ENCODE measurements around the gene ASB12.

Gene ASB12

DNA sequence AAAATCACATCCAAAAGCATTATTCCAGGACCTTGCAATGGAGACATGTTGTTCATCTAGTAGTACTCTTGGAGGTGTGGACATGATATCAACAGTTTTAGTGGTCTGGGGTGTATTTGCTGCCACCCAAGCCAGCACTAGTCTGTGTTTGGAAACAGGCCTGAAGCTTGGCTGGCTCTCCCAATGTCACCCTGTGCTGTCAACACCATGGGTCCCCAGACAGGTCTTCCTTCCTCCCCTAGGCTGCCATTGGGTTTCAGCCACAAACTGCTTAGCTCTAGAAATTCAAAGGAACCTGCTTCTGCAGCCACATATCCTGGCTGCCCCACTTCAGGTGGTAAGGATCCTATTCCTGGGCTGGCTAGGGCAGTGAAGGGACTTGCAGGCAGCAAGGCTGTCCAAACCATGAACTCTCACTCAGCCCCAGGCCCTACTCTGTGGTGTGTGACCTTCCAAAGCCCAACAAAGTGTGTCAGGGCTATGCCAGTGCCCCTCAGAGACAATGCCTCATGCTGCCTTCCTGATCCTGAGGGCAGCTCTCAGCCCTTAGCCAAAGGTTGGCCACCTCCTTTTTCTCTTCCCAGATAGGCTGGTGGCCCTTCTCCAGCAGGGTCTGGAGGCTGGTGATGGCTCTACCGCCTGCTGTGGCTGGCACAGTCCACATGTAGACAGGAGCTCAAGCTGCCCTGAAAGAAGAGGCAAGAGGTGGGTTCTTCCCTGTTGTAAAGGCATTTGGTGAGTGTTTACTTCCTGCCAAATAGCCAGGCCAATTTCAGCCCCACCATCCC lies 43.2 kb downstream of the ASB12 start:
- DNase-seq (ENCODE audit: low read depth, low spot score): no peak
- no peaks in the 10 kb centered on the region for H3K27me3 ChIP-seq (ENCODE audit: insufficient read depth, insufficient read length)
- no peaks in the 10 kb centered on the region for H3K4me1 ChIP-seq (ENCODE audit: insufficient read depth, insufficient read length)
- no peak overlapping the region for H3K9ac ChIP-seq (ENCODE audit: insufficient read length, low read depth)
- no peak overlapping the region for H3K4me3 ChIP-seq (ENCODE audit: insufficient read length, low read depth)
- no peak for TF ChIP-seq ZNF274 (IDR thresholded peaks at IDR 0.05; ENCODE audit: low read depth, low read length)
- TF ChIP-seq SUZ12 (IDR thresholded peaks at IDR 0.05; ENCODE audit: extremely low read depth, insufficient read depth, insufficient read length): no peak
- no peak for TF ChIP-seq YY1 (IDR thresholded peaks at IDR 0.05; ENCODE audit: insufficient read depth, insufficient read length)
- H3K36me3 ChIP-seq (ENCODE audit: insufficient read depth, insufficient read length, low read length): peaks cover 40% of the 10 kb centered on the region
- H3K9me3 ChIP-seq (ENCODE audit: insufficient read depth, low read length): no peaks in the 10 kb centered on the region

- H3K9me3 ChIP-seq (ENCODE audit: insufficient read depth, low read length): no peaks in the 10 kb centered on the region
- H3K4me3 ChIP-seq (ENCODE audit: insufficient read length, low read depth): no peak overlapping the region
- H3K4me1 ChIP-seq (ENCODE audit: insufficient read depth, insufficient read length): no peaks in the 10 kb centered on the region
- H3K9ac ChIP-seq (ENCODE audit: insufficient read length, low read depth): no peak overlapping the region
- TF ChIP-seq ZNF274 (IDR thresholded peaks at IDR 0.05; ENCODE audit: low read depth, low read length) (no peak), YY1 (IDR thresholded peaks at IDR 0.05; ENCODE audit: insufficient read depth, insufficient read length) (no peak), SUZ12 (IDR thresholded peaks at IDR 0.05; ENCODE audit: extremely low read depth, insufficient read depth, insufficient read length) (no peak)
- peaks cover 15% of the 10 kb centered on the region for H3K36me3 ChIP-seq (ENCODE audit: insufficient read depth, insufficient read length, low read length)
- no peaks in the 10 kb centered on the region for H3K27me3 ChIP-seq (ENCODE audit: insufficient read depth, insufficient read length)
- no peak for DNase-seq (ENCODE audit: low read depth, low spot score)
Observed at GRCh38 chrX:64184396-64184795, 46.0 kb downstream of the ASB12 start.

GRCh38 chrX:64182208-64182607 lies 48.2 kb downstream of the ASB12 start:
- Histone ChIP-seq H3K4me3 (ENCODE audit: insufficient read length, low read depth) (no peak overlapping the region), H3K9me3 (ENCODE audit: insufficient read depth, low read length) (no peaks in the 10 kb centered on the region), H3K4me1 (ENCODE audit: insufficient read depth, insufficient read length) (no peaks in the 10 kb centered on the region), H3K27me3 (ENCODE audit: insufficient read depth, insufficient read length) (no peaks in the 10 kb centered on the region), H3K36me3 (ENCODE audit: insufficient read depth, insufficient read length, low read length) (peaks cover 3% of the 10 kb centered on the region), H3K9ac (ENCODE audit: insufficient read length, low read depth) (no peak overlapping the region)
- TF ChIP-seq ZNF274 (IDR thresholded peaks at IDR 0.05; ENCODE audit: low read depth, low read length) (no peak), SUZ12 (IDR thresholded peaks at IDR 0.05; ENCODE audit: extremely low read depth, insufficient read depth, insufficient read length) (no peak)
- DNase-seq (ENCODE audit: low read depth, low spot score): no peak

GRCh38 chrX:64176876-64177275 lies 53.5 kb downstream of the ASB12 start:
- H3K36me3 ChIP-seq (ENCODE audit: insufficient read depth, insufficient read length, low read length): no peaks in the 10 kb centered on the region
- H3K9ac ChIP-seq (ENCODE audit: insufficient read length, low read depth): no peak overlapping the region
- H3K4me3 ChIP-seq (ENCODE audit: insufficient read length, low read depth): no peak overlapping the region
- no peak for TF ChIP-seq ZNF274 (IDR thresholded peaks at IDR 0.05; ENCODE audit: low read depth, low read length)
- TF ChIP-seq SUZ12 (IDR thresholded peaks at IDR 0.05; ENCODE audit: extremely low read depth, insufficient read depth, insufficient read length): no peak
- no peak for TF ChIP-seq YY1 (IDR thresholded peaks at IDR 0.05; ENCODE audit: insufficient read depth, insufficient read length)
- DNase-seq (ENCODE audit: low read depth, low spot score): no peak
- H3K4me1 ChIP-seq (ENCODE audit: insufficient read depth, insufficient read length): no peaks in the 10 kb centered on the region
- H3K27me3 ChIP-seq (ENCODE audit: insufficient read depth, insufficient read length): no peaks in the 10 kb centered on the region
- H3K9me3 ChIP-seq (ENCODE audit: insufficient read depth, low read length): no peaks in the 10 kb centered on the region

All from NT2/D1 (cell line).